Neuronal stem cell (in vitro differentiated cells): Measurements from ENCODE around the gene CD164L2.

Source experiments
- DNase-seq: peaks from one replicate; pipeline ENCODE4 v3.0.0-alpha.2; 2013; ENCODE audit warnings: low spot score
- H2AFZ ChIP-seq: one replicate; pipeline ENCODE4 v1.6.1; 2013; ENCODE audit warnings: mild to moderate bottlenecking, low read length, inconsistent platforms
- H2AK5ac ChIP-seq: 2 replicates; pipeline ENCODE4 v1.6.1; 2013; ENCODE audit warnings: low read depth, mild to moderate bottlenecking, inconsistent platforms, low read length, moderate library complexity, mixed read lengths
- H2BK120ac ChIP-seq: 2 replicates; pipeline ENCODE4 v1.6.1; 2013; ENCODE audit warnings: low read depth, mild to moderate bottlenecking, inconsistent platforms, low read length, moderate library complexity, mixed read lengths
- H2BK12ac ChIP-seq: one replicate; pipeline ENCODE4 v1.6.1; 2013; ENCODE audit warnings: low read length, inconsistent platforms
- H2BK15ac ChIP-seq: 2 replicates; pipeline ENCODE4 v1.6.1; 2013; ENCODE audit warnings: mild to moderate bottlenecking, low read length, inconsistent platforms, mixed read lengths
- H2BK5ac ChIP-seq: one replicate; pipeline ENCODE4 v1.6.1; 2013; ENCODE audit warnings: inconsistent platforms, mild to moderate bottlenecking, low read length, moderate library complexity
- H3K14ac ChIP-seq: one replicate; pipeline ENCODE4 v1.6.1; 2013; ENCODE audit warnings: low read length, inconsistent platforms
- H3K18ac ChIP-seq: 2 replicates; pipeline ENCODE4 v1.6.1; 2013; ENCODE audit warnings: low read length, inconsistent platforms
- H3K23ac ChIP-seq: 2 replicates; pipeline ENCODE4 v1.6.1; 2013; ENCODE audit warnings: low read depth, mild to moderate bottlenecking, mixed read lengths, low read length, inconsistent platforms; ENCODE audit not compliant: poor library complexity
- H3K27ac ChIP-seq: replicated peaks from 3 replicates; pipeline ENCODE4 v1.5.1; 2013; ENCODE audit warnings: low read length, inconsistent platforms
- H3K27me3 ChIP-seq, 3 experiments: 2 replicates each; pipeline ENCODE4 v1.6.1; 2013; ENCODE audit warnings: low read length in 3 of 3, mild to moderate bottlenecking in 2 of 3, inconsistent platforms in 1 of 3, low read depth in 1 of 3, mixed read lengths in 1 of 3, moderate library complexity in 1 of 3; ENCODE audit not compliant: control insufficient read depth in 3 of 3, insufficient read depth in 3 of 3
- H3K36me3 ChIP-seq, 2 donors: replicated peaks in 1 of 2; 2 replicates each; pipeline ENCODE4 v1.6.1; 2013; ENCODE audit warnings: low read length in 2 of 2; ENCODE audit not compliant: control insufficient read depth in 2 of 2, insufficient read depth in 2 of 2
- H3K4ac ChIP-seq: 2 replicates; pipeline ENCODE4 v1.6.1; 2013; ENCODE audit warnings: inconsistent platforms, mild to moderate bottlenecking, low read length, moderate library complexity
- H3K4me1 ChIP-seq, 2 donors: 1 replicate in 1 of 2; 2 replicates in 1 of 2; pipeline ENCODE4 v1.6.1; 2013; ENCODE audit warnings: low read length in 2 of 2, low read depth in 1 of 2; ENCODE audit not compliant: control insufficient read depth in 2 of 2, insufficient read depth in 1 of 2
- H3K4me2 ChIP-seq: one replicate; pipeline ENCODE4 v1.6.1; 2013; ENCODE audit warnings: mild to moderate bottlenecking, low read length, inconsistent platforms; ENCODE audit not compliant: insufficient read depth, poor library complexity, severe bottlenecking
- H3K4me3 ChIP-seq, 2 donors: 2 replicates each; pipeline ENCODE4 v1.5.1; 2013; ENCODE audit warnings: low read length in 2 of 2, mild to moderate bottlenecking in 2 of 2, inconsistent platforms in 1 of 2, moderate library complexity in 1 of 2
- H3K79me1 ChIP-seq: one replicate; pipeline ENCODE4 v1.6.1; 2013; ENCODE audit warnings: low read depth, mild to moderate bottlenecking, inconsistent platforms, low read length, moderate library complexity
- H3K9ac ChIP-seq: one replicate; pipeline ENCODE4 v1.6.1; 2013; ENCODE audit warnings: mild to moderate bottlenecking, low read depth, low read length, inconsistent platforms; ENCODE audit not compliant: poor library complexity
- H3K9me3 ChIP-seq, 2 donors: replicated peaks in 1 of 2; 2 replicates each; pipeline versions ENCODE3 to v1.6.1; 2013; ENCODE audit warnings: low read length in 2 of 2, mild to moderate bottlenecking in 2 of 2, inconsistent platforms in 1 of 2, low read depth in 1 of 2, mixed read lengths in 1 of 2, moderate library complexity in 1 of 2; ENCODE audit not compliant: control insufficient read depth in 2 of 2, insufficient read depth in 1 of 2
- H4K8ac ChIP-seq: one replicate; pipeline ENCODE4 v1.6.1; 2013; ENCODE audit warnings: low read depth, mild to moderate bottlenecking, inconsistent platforms, low read length, moderate library complexity
- H4K91ac ChIP-seq: one replicate; pipeline ENCODE4 v1.6.1; 2013; ENCODE audit warnings: low read length, low read depth, mild to moderate bottlenecking, inconsistent platforms; ENCODE audit not compliant: poor library complexity
- WGBS, 2 donors: extraction: QIAGEN DNeasy Blood & Tissue Kit; methylation state at CpG; one replicate each; pipeline ENCODE4 v1.1.7; 2013; ENCODE audit warnings: missing lambda C conversion rate in 2 of 2, mixed read lengths in 1 of 2; ENCODE audit not compliant: insufficient read length in 2 of 2, insufficient replicate concordance in 1 of 2; ENCODE audit errors: extremely low coverage in 2 of 2; 5-methylcytosine and 5-hydroxymethylcytosine counted together

CD164L2 gene

GRCh38 chr1:27353166-27353565 is 30.0 kb downstream of the CD164L2 start:
- H3K36me3 ChIP-seq = peaks cover 3 to 35% of the 10 kb centered on the region in 2 donors
- no peak overlapping the region for H2BK15ac ChIP-seq
- H3K4me2 ChIP-seq = no peak overlapping the region
- WGBS, 2 donors = no CpG with 5 or more reads among the region's 13 CpGs
- peaks cover 15 to 22% of the 10 kb centered on the region in 2 donors for H3K4me1 ChIP-seq
- no peak overlapping the region for H2BK5ac ChIP-seq
- H3K4me3 ChIP-seq = no peak overlapping the region
- H3K9me3 ChIP-seq = peaks cover 0 to 4% of the 10 kb centered on the region in 2 donors
- peaks cover 0 to 19% (median 5%) of the 10 kb centered on the region in 3 experiments for H3K27me3 ChIP-seq
- DNase-seq = no peak
- H2AK5ac ChIP-seq = no peak overlapping the region
- no peak overlapping the region for H3K27ac ChIP-seq
- H3K18ac ChIP-seq = peak overlapping the region; percentile 65
- no peak overlapping the region for H3K4ac ChIP-seq
- no peak overlapping the region for H3K14ac ChIP-seq
- H2AFZ ChIP-seq = no peak overlapping the region
- no peak overlapping the region for H2BK12ac ChIP-seq
- no peak overlapping the region for H4K91ac ChIP-seq
- peaks cover 1% of the 10 kb centered on the region for H3K79me1 ChIP-seq
- no peak overlapping the region for H4K8ac ChIP-seq
- H2BK120ac ChIP-seq = no peak overlapping the region
- H3K9ac ChIP-seq = peak overlapping the region; percentile 50
- no peak overlapping the region for H3K23ac ChIP-seq

- peak overlapping the region; percentile 82 for H2AFZ ChIP-seq
- peak overlapping the region; percentile 92 for H3K18ac ChIP-seq
- no peak overlapping the region for H2BK15ac ChIP-seq
- H3K4ac ChIP-seq = no peak overlapping the region
- H3K4me1 ChIP-seq = peaks cover 12 to 19% of the 10 kb centered on the region in 2 donors
- DNase-seq = no peak
- H2BK12ac ChIP-seq = no peak overlapping the region
- no peak overlapping the region for H3K14ac ChIP-seq
- H3K79me1 ChIP-seq = peaks cover 1% of the 10 kb centered on the region
- no peak overlapping the region for H4K91ac ChIP-seq
- H3K27me3 ChIP-seq = peaks cover 0 to 14% (median 5%) of the 10 kb centered on the region in 3 experiments
- no CpG with 5 or more reads among the region's 8 CpGs for WGBS, 2 donors
- H2AK5ac ChIP-seq = no peak overlapping the region
- peak overlapping the region; percentile 75 for H3K4me2 ChIP-seq
- H2BK120ac ChIP-seq = no peak overlapping the region
- peak overlapping the region; percentile 62 for H3K23ac ChIP-seq
- no peak overlapping the region for H4K8ac ChIP-seq
- H3K9ac ChIP-seq = peak overlapping the region; percentile 24
- H3K36me3 ChIP-seq = peaks cover 4 to 21% of the 10 kb centered on the region in 2 donors
- H3K4me3 ChIP-seq = peak overlapping the region; percentile 7 to 48
- H3K9me3 ChIP-seq = peaks cover 0 to 4% of the 10 kb centered on the region in 2 donors
- peak overlapping the region; percentile 51 for H3K27ac ChIP-seq
- no peak overlapping the region for H2BK5ac ChIP-seq
These were observed 31.5 kb downstream of the CD164L2 start for GRCh38 chr1:27351541-27352107.

GRCh38 chr1:27350663-27351540 is 32.2 kb downstream of the CD164L2 start:
- H2AFZ ChIP-seq = peak overlapping the region; percentile 82
- H3K9ac ChIP-seq = peak overlapping the region; percentile 50
- peak overlapping the region; percentile 33 to 74 for H3K4me3 ChIP-seq
- H3K4me2 ChIP-seq = peak overlapping the region; percentile 75
- no CpG with 5 or more reads among the region's 62 CpGs for WGBS, 2 donors
- peaks cover 12 to 19% of the 10 kb centered on the region in 2 donors for H3K4me1 ChIP-seq
- H2BK5ac ChIP-seq = peak overlapping the region; percentile 42
- peaks cover 0 to 14% (median 5%) of the 10 kb centered on the region in 3 experiments for H3K27me3 ChIP-seq
- peak; percentile 92 for DNase-seq
- peak overlapping the region; percentile 74 for H4K8ac ChIP-seq
- H3K23ac ChIP-seq = peak overlapping the region; percentile 62
- peak overlapping the region; percentile 41 for H4K91ac ChIP-seq
- peaks cover 2 to 15% of the 10 kb centered on the region in 2 donors for H3K36me3 ChIP-seq
- H3K4ac ChIP-seq = no peak overlapping the region
- H3K9me3 ChIP-seq = peaks cover 0 to 4% of the 10 kb centered on the region in 2 donors
- no peak overlapping the region for H2BK12ac ChIP-seq
- H3K79me1 ChIP-seq = peaks cover 1% of the 10 kb centered on the region
- H3K18ac ChIP-seq = peak overlapping the region; percentile 92
- peak overlapping the region; percentile 42 for H2BK15ac ChIP-seq
- H2AK5ac ChIP-seq = peak overlapping the region; percentile 93
- H3K27ac ChIP-seq = peak overlapping the region; percentile 51
- peak overlapping the region; percentile 88 for H2BK120ac ChIP-seq
- peak overlapping the region; percentile 25 for H3K14ac ChIP-seq
